GM23338 (cell line): ENCODE data around the gene TLX1. TPM values are rescaled to one million over a fixed set of nuclear protein-coding genes. Genes with fewer than 3 reads are reported as not detected.
A peak's percentile ranks its signal among the peaks of the same experiment; 100 is the strongest.

Experiments
- ATAC-seq: fragments of 200-7000 bp; cut with Tn5 transposase; 3 replicates; pipeline ENCODE4 v1.9.1; 2020
- DNase-seq: peaks from one replicate; pipeline ENCODE4 v3.0.0-alpha.2; 2015; ENCODE audit warnings: low spot score
- H2AFZ ChIP-seq: fragments of 200-600 bp; sonication (generic); 2 replicates; pipeline ENCODE4 v1.8.0; 2016; ENCODE audit warnings: antibody characterized with exemption, mild to moderate bottlenecking, moderate library complexity
- H3F3A ChIP-seq: fragments of 200-600 bp; sonication (generic); replicated peaks from 2 replicates; pipeline ENCODE4 v1.8.0; 2017; ENCODE audit warnings: antibody characterized with exemption, mixed run types, low read depth
- H3K27ac ChIP-seq: fragments of 200-600 bp; sonication (generic); 2 replicates; pipeline ENCODE4 v1.6.1; 2016; ENCODE audit warnings: low read depth
- H3K27me3 ChIP-seq: fragments of 200-600 bp; sonication (generic); 2 replicates; pipeline ENCODE4 v1.8.0; 2016; ENCODE audit warnings: mild to moderate bottlenecking, mixed run types, moderate library complexity; ENCODE audit not compliant: insufficient read depth
- H3K36me3 ChIP-seq: fragments of 200-600 bp; sonication (generic); 2 replicates; pipeline ENCODE4 v1.8.0; 2016; ENCODE audit warnings: mild to moderate bottlenecking; ENCODE audit not compliant: insufficient read depth
- H3K4me1 ChIP-seq: fragments of 200-600 bp; sonication (generic); 2 replicates; pipeline ENCODE4 v1.8.0; 2016; ENCODE audit warnings: mild to moderate bottlenecking, moderate library complexity; ENCODE audit not compliant: insufficient read depth
- H3K4me2 ChIP-seq: fragments of 200-600 bp; sonication (generic); 2 replicates; pipeline ENCODE4 v1.7.1; 2017; ENCODE audit warnings: mixed run types
- H3K4me3 ChIP-seq: fragments of 200-600 bp; sonication (generic); 2 replicates; pipeline ENCODE4 v1.6.1; 2016; ENCODE audit warnings: mixed run types
- H3K79me2 ChIP-seq: fragments of 200-600 bp; sonication (generic); replicated peaks from 2 replicates; pipeline ENCODE4 v1.8.0; 2017; ENCODE audit warnings: mild to moderate bottlenecking; ENCODE audit not compliant: insufficient read depth
- H3K9me2 ChIP-seq: fragments of 200-600 bp; sonication (generic); 2 replicates; pipeline ENCODE4 v1.8.0; 2017; ENCODE audit not compliant: insufficient read depth
- H4K20me1 ChIP-seq: fragments of 200-600 bp; sonication (generic); replicated peaks from 2 replicates; pipeline ENCODE4 v1.8.0; 2017; ENCODE audit warnings: mild to moderate bottlenecking; ENCODE audit not compliant: insufficient read depth
- H3K27ac Mint-ChIP-seq: 2 replicates; pipeline ENCODE4 v1.8.0; 2020; ENCODE audit warnings: inconsistent platforms, mild to moderate bottlenecking, moderate library complexity, mixed read lengths
- H3K27me3 Mint-ChIP-seq: 3 replicates; pipeline ENCODE4 v1.8.0; 2022; ENCODE audit warnings: low read depth, mild to moderate bottlenecking, moderate library complexity, mixed read lengths, inconsistent platforms; ENCODE audit not compliant: insufficient read depth, poor library complexity
- H3K36me3 Mint-ChIP-seq: 3 replicates; pipeline ENCODE4 v1.8.0; 2021; ENCODE audit warnings: low read depth, mild to moderate bottlenecking, inconsistent platforms, moderate library complexity, mixed read lengths
- H3K4me1 Mint-ChIP-seq: 3 replicates; pipeline ENCODE4 v1.8.0; 2020; ENCODE audit warnings: mild to moderate bottlenecking, inconsistent platforms, mixed read lengths
- H3K4me3 Mint-ChIP-seq: 3 replicates; pipeline ENCODE4 v1.8.0; 2021; ENCODE audit warnings: moderate library complexity, mild to moderate bottlenecking, inconsistent platforms, mixed read lengths
- H3K9me3 Mint-ChIP-seq: 3 replicates; pipeline ENCODE4 v1.8.0; 2020; ENCODE audit warnings: moderate library complexity, mild to moderate bottlenecking, inconsistent platforms, mixed read lengths
- CREB1 ChIP-seq: fragments of 250-450 bp; sonication (Bioruptor Pico); IDR thresholded peaks from 2 replicates; pipeline ENCODE4 v1.5.0; 2020; ENCODE audit warnings: low read depth, mild to moderate bottlenecking, moderate library complexity
- EZH2 ChIP-seq: fragments of 200-600 bp; sonication (generic); IDR thresholded peaks from one replicate; pipeline ENCODE4 v1.8.0; 2017; ENCODE audit warnings: antibody characterized with exemption, mild to moderate bottlenecking, low read depth; ENCODE audit not compliant: unreplicated experiment
- JUNB ChIP-seq: IDR thresholded peaks from one replicate; pipeline ENCODE4 v1.6.1; 2016; ENCODE audit warnings: antibody characterized with exemption; ENCODE audit not compliant: unreplicated experiment
- NANOG ChIP-seq: IDR thresholded peaks from 2 replicates; pipeline ENCODE4 v1.6.1; 2016; ENCODE audit warnings: antibody characterized with exemption, borderline replicate concordance
- STAT1 ChIP-seq: IDR thresholded peaks from one replicate; pipeline ENCODE4 v1.6.1; 2016; ENCODE audit warnings: antibody characterized with exemption; ENCODE audit not compliant: unreplicated experiment
- ZNF114 ChIP-seq: fragments of 250-450 bp; sonication (Bioruptor Pico); IDR thresholded peaks from 2 replicates; pipeline ENCODE4 v1.5.0; 2020; ENCODE audit warnings: mild to moderate bottlenecking, moderate library complexity
- ZNF331 ChIP-seq: fragments of 250-450 bp; sonication (Bioruptor Pico); IDR thresholded peaks from 2 replicates; pipeline ENCODE4 v1.5.0; 2020; ENCODE audit warnings: low read depth, mild to moderate bottlenecking, moderate library complexity
- polyA plus RNA-seq: library from polyadenylated mRNA; unstranded; fragments of >200 nt; fragmentation: Nextera tagmentation; extraction: Ambion mirVana; gene quantifications from 2 replicates; pipeline ENCODE4 v1.2.1, GENCODE V29; 2016
- total RNA-seq: library from RNA; depleted of rRNA; stranded (reverse); fragments of >200 nt; shearing (Covaris generic); gene quantifications from 2 replicates; pipeline ENCODE4 v1.2.3, GENCODE V29; 2014
- TF ChIP-seq, protein P1 (sequence below): IDR thresholded peaks from one replicate; pipeline ENCODE4 v1.6.1; 2018; ENCODE audit warnings: antibody characterized with exemption; ENCODE audit not compliant: unreplicated experiment
- TF ChIP-seq, protein P2 (sequence below): fragments of 250-450 bp; sonication (Bioruptor Pico); IDR thresholded peaks from 2 replicates; pipeline ENCODE4 v1.5.0; 2020; ENCODE audit warnings: mild to moderate bottlenecking, moderate library complexity

The TLX1 gene
- total and polyA plus RNA-seq, 2 experiments from 2014 or later: not detected

DNA sequence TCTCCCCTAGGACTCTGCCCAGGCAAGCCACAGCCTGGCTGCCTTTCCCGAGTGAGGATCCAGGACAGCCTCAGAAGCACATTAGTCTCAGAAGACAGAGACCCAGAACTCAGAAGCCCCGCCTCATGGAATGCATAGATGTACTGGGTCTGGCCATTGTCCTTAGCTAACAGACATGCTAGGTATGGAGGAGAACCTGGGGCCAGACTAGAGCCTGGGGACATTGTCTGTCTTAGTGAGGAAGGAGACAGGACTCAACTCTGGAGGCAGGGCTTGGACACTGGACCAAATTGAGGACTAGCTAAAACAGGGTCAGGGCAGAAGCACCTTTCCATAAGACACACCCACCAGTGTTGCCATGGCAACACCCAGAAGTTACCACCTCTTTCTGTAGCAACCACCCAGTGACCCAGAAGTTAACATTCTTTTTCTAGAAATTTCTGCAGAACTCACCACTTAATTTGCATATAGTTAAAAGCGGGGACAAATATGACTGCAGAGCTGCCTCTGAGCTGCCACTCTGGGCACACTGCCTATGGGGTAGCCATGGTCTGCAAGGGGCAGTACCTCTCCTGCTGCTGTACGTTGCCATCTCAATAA, 27.5 kb downstream of the TLX1 start (continued):
- TF ChIP-seq CREB1 (no peak), STAT1 (no peak), EZH2 (no peak), NANOG (no peak), ZNF331 (CRISPR knock-in tag) (no peak)
- TF ChIP-seq, protein P1, sequence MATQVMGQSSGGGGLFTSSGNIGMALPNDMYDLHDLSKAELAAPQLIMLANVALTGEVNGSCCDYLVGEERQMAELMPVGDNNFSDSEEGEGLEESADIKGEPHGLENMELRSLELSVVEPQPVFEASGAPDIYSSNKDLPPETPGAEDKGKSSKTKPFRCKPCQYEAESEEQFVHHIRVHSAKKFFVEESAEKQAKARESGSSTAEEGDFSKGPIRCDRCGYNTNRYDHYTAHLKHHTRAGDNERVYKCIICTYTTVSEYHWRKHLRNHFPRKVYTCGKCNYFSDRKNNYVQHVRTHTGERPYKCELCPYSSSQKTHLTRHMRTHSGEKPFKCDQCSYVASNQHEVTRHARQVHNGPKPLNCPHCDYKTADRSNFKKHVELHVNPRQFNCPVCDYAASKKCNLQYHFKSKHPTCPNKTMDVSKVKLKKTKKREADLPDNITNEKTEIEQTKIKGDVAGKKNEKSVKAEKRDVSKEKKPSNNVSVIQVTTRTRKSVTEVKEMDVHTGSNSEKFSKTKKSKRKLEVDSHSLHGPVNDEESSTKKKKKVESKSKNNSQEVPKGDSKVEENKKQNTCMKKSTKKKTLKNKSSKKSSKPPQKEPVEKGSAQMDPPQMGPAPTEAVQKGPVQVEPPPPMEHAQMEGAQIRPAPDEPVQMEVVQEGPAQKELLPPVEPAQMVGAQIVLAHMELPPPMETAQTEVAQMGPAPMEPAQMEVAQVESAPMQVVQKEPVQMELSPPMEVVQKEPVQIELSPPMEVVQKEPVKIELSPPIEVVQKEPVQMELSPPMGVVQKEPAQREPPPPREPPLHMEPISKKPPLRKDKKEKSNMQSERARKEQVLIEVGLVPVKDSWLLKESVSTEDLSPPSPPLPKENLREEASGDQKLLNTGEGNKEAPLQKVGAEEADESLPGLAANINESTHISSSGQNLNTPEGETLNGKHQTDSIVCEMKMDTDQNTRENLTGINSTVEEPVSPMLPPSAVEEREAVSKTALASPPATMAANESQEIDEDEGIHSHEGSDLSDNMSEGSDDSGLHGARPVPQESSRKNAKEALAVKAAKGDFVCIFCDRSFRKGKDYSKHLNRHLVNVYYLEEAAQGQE: no peak

DNA sequence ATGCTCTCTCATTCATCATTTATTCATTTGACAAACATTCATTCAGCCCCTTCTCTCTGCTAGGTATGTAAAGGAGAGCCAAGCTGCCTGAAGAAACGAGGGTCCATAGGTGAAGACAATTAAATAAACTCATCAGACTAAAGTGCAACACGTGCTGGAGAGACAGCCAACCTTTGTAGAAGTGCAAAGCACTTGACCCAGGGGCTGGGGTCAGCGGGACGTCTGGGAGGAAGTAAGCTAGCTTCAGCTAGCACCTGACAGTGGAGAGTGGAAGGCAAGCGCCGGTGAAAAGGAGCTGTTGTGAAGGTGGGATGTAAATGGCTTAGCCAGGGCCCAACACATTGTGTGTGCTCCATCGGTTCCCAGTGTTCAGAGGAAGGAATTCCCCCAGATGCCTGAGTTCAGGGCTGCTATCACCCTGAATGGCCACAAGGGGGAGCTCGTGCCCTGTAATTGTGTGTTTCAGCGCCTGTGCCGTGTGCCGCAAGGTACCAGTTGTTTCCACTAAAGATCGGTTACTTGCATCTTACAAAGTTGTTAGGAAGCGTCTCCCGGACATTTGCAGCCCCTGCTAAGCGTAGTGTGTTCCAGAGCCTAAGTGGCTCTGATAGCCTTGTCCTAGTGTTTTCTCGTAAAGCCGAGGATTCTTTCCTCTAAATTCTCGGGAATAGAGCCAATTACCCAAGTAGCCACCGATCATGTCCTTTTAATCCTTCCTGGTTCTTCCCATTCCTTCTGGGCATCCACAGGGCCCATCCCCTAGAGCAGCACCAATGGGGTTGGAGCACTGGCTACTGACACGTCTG, 30.6 kb downstream of the TLX1 start:
- Mint-ChIP-seq H3K4me1 (peaks cover 20% of the 10 kb centered on the region), H3K9me3 (peaks cover 6% of the 10 kb centered on the region; the same call in 2 of the 3 replicates), H3K36me3 (no peaks in the 10 kb centered on the region), H3K27me3 (peaks cover 18% of the 10 kb centered on the region), H3K4me3 (peak overlapping the region; percentile 43), H3K27ac (no peak overlapping the region)
- H3F3A ChIP-seq: 0 out of 2 replicates have a peak, but pooled peaks cover 2% of the 10 kb centered on the region
- H3K4me2 ChIP-seq: 0 out of 2 replicates have a peak overlapping the region, but pooled peaks have one; percentile 19
- peaks cover 13% of the 10 kb centered on the region for H3K27me3 ChIP-seq
- no peaks in the 10 kb centered on the region for H3K9me2 ChIP-seq
- H3K27ac ChIP-seq: no peak overlapping the region
- H2AFZ ChIP-seq: peak overlapping the region; percentile 16; the same call in 1 of the 2 replicates
- peak; percentile 95 for DNase-seq
- H3K4me3 ChIP-seq: 0 out of 2 replicates have a peak overlapping the region, but pooled peaks have one; percentile 22
- ATAC-seq: peak; percentile 98
- H3K36me3 ChIP-seq: no peaks in the 10 kb centered on the region
- peaks cover 6% of the 10 kb centered on the region; the same call in 1 of the 2 replicates for H3K4me1 ChIP-seq
- no peaks in the 10 kb centered on the region for H4K20me1 ChIP-seq
- H3K79me2 ChIP-seq: no peaks in the 10 kb centered on the region
- TF ChIP-seq ZNF331 (CRISPR knock-in tag) (no peak), CREB1 (no peak), JUNB (no peak), ZNF114 (CRISPR knock-in tag) (no peak)
- TF ChIP-seq, protein P2, sequence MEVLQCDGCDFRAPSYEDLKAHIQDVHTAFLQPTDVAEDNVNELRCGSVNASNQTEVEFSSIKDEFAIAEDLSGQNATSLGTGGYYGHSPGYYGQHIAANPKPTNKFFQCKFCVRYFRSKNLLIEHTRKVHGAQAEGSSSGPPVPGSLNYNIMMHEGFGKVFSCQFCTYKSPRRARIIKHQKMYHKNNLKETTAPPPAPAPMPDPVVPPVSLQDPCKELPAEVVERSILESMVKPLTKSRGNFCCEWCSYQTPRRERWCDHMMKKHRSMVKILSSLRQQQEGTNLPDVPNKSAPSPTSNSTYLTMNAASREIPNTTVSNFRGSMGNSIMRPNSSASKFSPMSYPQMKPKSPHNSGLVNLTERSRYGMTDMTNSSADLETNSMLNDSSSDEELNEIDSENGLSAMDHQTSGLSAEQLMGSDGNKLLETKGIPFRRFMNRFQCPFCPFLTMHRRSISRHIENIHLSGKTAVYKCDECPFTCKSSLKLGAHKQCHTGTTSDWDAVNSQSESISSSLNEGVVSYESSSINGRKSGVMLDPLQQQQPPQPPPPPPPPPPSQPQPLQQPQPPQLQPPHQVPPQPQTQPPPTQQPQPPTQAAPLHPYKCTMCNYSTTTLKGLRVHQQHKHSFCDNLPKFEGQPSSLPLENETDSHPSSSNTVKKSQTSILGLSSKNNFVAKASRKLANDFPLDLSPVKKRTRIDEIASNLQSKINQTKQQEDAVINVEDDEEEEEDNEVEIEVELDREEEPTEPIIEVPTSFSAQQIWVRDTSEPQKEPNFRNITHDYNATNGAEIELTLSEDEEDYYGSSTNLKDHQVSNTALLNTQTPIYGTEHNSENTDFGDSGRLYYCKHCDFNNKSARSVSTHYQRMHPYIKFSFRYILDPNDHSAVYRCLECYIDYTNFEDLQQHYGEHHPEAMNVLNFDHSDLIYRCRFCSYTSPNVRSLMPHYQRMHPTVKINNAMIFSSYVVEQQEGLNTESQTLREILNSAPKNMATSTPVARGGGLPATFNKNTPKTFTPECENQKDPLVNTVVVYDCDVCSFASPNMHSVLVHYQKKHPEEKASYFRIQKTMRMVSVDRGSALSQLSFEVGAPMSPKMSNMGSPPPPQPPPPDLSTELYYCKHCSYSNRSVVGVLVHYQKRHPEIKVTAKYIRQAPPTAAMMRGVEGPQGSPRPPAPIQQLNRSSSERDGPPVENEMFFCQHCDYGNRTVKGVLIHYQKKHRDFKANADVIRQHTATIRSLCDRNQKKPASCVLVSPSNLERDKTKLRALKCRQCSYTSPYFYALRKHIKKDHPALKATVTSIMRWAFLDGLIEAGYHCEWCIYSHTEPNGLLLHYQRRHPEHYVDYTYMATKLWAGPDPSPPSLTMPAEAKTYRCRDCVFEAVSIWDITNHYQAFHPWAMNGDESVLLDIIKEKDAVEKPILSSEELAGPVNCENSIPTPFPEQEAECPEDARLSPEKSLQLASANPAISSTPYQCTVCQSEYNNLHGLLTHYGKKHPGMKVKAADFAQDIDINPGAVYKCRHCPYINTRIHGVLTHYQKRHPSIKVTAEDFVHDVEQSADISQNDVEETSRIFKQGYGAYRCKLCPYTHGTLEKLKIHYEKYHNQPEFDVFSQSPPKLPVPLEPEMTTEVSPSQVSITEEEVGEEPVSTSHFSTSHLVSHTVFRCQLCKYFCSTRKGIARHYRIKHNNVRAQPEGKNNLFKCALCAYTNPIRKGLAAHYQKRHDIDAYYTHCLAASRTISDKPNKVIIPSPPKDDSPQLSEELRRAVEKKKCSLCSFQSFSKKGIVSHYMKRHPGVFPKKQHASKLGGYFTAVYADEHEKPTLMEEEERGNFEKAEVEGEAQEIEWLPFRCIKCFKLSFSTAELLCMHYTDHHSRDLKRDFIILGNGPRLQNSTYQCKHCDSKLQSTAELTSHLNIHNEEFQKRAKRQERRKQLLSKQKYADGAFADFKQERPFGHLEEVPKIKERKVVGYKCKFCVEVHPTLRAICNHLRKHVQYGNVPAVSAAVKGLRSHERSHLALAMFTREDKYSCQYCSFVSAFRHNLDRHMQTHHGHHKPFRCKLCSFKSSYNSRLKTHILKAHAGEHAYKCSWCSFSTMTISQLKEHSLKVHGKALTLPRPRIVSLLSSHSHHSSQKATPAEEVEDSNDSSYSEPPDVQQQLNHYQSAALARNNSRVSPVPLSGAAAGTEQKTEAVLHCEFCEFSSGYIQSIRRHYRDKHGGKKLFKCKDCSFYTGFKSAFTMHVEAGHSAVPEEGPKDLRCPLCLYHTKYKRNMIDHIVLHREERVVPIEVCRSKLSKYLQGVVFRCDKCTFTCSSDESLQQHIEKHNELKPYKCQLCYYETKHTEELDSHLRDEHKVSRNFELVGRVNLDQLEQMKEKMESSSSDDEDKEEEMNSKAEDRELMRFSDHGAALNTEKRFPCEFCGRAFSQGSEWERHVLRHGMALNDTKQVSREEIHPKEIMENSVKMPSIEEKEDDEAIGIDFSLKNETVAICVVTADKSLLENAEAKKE: no peak
- TF ChIP-seq, protein P1: no peak
